ENCODE data around the gene SEMA3B.
"Not testable (repeated sequence)": the region's sequence is repeated elsewhere in the genome, so short reads cannot be mapped to it uniquely, and the experiment has no call there.

SEMA3B gene

GRCh38 chr3:50268703-50269451, at the start of gene SEMA3B:
Gene SEMA3B (plus strand): TSS chr3:50269147. CDS start chr3:50269241, 94 bp downstream.
- DNase-seq = peak; percentile 14

DNA sequence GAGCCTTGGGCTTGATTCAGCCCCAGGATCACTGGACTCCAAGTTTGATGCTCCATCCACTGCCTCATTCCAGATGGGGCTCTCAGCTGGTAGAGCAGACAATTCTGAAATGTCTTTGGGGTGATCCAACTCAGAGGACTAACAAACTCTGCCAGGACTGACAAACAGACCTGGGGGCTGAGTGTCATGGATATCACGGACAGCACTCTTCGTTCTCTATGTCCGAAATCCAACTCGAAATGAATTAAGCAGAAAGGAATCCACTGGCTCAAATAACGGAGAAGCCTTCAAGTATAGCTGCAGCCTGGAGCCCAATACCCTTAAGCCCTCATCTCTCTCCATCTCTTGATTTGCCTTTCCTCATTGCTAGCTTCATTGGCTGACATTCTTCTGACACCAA, 49.7 kb upstream of the SEMA3B start:
- no peak for DNase-seq

GRCh38 chr3:50220109-50220508, 48.8 kb upstream of the SEMA3B start:
- DNase-seq = no peak

DNA sequence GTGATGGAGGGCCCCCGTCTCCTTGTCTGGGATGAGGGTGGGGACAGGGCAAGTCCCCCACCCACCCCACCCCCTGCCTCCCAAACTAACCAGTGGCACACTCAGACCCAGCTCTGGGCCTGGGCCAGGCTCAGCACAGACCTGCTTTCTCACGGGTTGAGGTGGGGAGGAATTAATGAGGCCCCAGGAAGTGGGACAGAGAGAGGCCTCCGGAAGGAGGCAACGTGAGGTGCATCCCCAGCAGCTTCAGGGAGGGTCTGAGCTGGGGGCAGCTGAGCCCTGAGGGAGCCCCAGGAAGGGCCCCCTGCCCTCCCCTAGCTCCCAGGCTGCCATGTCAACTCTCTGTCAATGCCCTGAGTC, 47.9 kb upstream of the SEMA3B start:
- DNase-seq = no peak

GRCh38 chr3:50221411-50222168, 47.4 kb upstream of the SEMA3B start:
- DNase-seq = no peak

DNA sequence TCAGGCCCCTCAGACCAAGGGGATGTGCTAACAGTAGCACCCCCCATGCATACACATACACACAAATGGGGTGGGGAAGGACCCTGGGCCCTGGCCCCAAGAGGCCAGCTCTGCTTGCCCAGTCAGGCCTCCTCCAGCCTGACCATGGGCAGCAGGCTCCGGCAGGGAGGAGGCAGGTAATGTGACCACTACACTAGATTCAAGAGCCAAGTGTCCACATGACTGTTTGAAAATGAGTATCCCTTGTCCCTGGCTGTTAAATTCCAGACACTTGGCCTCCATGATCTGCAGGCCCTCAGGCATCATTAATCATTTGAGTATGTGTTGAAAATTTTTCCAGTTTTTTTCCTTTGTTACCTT, 46.8 kb upstream of the SEMA3B start:
- no peak for DNase-seq

GRCh38 chr3:50224639-50225038, 44.3 kb upstream of the SEMA3B start:
- no peak for DNase-seq

GRCh38 chr3:50226888-50227389, 42.0 kb upstream of the SEMA3B start:
- DNase-seq = peak; percentile 56

GRCh38 chr3:50227390-50228183, 41.4 kb upstream of the SEMA3B start:
- peak; percentile 93 for DNase-seq

DNA sequence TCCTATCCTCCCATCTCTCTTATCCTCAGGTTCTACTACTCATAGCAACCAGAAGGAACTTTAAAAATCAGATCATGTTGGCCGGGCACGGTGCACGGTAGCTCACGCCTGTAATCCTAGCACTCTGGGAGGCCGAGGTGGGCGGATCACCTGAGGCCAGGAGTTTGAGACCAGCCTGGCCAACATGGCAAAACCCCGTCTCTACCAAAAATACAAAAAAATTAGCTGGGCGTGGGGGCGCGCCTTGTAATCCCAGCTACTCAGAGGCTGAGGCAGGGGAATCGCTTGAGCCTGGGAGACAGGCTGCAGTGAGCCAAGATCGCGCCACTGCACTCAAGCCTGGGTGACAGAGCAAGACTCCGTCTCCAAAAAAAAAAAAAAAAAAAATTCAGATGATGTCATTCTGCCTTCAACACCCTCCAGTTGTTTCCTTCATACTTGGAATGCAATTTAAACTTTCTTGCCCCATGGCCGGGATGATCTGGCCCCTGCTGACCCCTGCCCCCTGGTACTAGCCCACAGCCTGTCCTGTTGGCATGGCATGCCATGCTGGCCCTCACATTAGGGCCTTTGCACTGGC, 40.7 kb upstream of the SEMA3B start:
- DNase-seq = not testable (repeated sequence)

GRCh38 chr3:50229490-50229889, 39.5 kb upstream of the SEMA3B start:
- DNase-seq = no peak

DNA sequence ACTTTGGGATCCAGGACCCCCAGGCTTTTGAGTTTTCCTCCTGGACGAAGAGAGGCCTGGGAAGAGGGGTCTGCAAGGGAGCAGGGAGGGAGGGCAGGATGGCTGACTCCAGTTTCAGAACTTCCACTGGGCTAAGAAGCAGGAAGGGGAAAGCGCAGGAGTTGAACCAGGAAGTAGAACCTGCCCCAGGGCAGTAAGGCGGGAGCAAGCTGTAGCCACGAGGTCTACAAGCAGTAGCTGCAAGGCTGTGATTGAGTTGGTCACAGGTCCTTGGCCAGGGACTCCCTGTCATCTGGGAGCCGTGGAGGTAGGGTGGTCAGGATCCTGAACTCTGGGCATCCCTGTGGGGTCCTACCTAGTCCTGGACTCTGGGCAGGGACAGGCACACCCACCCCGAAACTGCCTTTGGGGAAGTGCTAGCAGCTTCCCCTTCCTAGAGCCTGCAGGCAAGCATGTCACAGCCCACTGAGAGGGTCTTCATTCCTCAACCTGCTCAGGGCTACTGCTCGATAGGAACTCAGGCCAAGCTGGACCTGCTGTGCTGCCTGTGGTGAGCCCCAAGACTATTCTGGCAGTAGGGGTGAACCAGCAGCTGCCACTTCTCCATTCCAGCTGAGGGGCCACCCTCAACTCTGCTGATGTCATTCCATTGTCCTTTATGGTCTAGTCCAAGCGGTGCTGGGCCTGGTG, 38.7 kb upstream of the SEMA3B start:
- DNase-seq = no peak

GRCh38 chr3:50230794-50231125, 38.2 kb upstream of the SEMA3B start:
- DNase-seq = no peak

DNA sequence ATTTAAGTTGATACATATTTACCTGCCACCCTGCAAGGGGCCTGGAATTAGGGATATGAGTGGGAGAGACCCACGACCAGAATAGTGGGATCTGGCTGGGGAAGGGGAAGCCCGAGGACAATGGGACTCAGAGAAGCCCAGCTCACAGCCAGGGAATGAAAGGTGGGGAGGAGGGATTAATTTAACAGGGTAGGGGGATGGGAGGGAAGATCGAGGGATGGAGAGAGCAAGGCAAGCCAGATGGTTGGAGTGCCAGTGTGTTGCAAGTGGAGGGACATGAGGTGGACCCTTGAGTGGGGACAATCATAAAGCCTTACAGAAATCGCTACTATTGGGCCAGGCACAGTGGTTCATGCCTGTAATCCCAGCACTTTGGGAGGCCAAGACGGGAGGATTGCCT, 37.4 kb upstream of the SEMA3B start:
- no peak for DNase-seq

DNA sequence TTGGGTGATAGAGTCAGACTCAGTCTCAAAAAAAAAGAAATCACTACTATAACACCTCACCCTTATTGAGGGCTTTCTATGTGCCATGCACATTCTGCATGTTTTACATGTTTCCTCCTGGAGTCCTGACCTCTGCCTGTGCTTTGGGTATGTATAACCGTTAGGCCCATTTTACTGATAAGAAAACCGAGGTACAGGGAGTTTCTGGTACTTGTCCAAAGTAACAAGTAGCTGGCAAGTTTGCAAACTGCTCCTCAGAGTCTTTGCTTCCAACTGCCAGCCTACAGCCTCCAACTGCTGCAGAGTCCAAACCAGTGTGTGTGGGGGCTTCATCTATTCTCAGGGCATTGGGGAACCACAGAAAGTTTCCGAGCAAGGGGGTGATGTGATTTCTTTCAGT, 36.6 kb upstream of the SEMA3B start:
- peak; percentile 81 for DNase-seq

DNA sequence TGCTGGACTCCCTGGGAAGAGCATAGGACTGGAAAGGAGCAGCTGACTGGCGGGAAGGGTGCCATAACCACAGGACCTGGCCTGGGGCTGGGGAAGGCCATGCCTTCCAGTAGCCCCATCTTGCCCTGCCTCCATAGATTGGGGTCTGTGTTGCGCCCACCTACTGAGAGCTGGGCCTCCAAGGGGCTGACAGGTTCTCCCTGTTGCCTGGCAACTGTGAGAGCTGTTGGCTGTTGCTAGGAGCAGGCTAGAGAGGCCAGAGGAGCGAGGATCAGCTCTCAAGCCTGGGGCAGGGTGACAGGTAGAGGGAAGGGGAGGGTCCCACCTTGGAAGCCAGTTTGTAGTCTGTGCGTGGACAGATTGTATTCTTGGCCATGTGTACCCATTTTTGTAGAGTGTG, 35.8 kb upstream of the SEMA3B start:
- no peak for DNase-seq

GRCh38 chr3:50235716-50236483, 33.0 kb upstream of the SEMA3B start, which contains the start of gene GNAI2:
Gene GNAI2 (plus strand): TSS chr3:50236204. CDS start chr3:50236336, 132 bp downstream.
- DNase-seq = peak; percentile 98

DNA sequence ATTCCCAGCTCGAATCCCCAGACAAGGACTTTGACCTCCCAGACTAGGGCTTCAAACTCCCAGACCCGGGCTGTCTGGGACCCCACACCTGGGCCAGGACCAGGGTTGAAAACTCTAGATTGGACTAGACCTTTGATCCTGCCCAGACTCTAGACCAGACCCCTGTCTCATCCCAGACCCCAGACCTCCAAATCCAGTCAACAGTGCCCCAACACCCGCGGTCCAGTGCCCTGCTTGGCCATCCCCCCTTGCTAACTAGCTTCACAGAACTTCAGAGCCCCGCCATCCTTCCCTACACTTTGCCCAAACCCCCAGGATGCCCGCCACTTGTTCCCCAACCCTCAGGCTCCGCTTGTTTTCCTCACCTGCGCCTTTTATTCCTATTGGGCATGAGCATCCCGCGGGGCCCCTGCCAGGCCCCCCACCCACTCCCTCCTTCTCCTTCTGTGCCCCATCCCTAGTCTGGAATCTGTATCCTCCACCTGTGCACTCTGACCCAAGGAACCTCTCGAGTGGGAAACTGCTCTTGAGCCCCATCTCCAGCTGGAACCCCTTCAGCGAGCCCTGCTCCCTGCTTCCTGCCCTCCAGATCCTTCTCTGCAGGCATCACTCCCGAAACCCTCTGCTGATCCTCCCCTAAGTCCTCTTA, 32.3 kb upstream of the SEMA3B start:
- no peak for DNase-seq

- peak; percentile 40 for DNase-seq
Measured at GRCh38 chr3:50237133-50237651, 31.8 kb upstream of the SEMA3B start.

DNA sequence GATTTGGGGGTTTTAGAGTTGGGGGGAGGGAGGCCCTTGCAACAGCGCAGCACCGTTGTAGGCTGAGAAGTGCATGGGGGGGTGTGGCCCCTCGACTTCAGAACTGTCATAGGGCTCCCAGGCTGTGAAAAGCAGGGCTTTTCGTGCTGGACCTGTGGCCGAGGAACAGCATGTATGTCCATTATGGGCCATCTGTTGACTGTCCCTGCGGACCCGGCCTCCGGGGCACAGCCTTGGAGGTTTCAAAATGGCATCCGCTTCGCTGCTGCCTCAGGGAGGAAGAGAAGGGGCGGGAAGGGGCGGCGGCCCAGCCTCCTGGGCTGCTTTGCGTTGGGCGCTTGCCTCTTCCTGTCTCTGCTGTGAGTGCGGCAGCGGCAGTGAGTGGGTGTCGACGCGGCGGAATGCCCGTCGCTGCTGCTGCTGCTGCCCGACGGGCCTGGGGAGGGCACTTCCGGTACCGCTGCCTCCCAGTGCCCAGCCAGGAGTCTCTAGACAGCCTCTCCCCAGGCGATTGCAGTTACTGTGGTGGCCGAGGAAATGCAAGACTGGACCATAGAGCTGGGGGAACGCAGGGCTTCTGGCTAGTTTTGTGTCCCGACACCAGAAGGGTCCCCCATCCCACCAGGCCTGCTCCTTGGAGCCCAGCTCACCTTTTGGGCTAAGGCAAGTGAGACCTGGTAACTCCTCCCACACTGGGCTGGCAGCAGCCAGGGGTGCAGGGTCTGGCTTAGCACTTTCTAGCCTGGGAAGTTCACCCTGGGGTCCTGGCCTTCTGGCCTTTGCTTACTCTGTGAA, 31.0 kb upstream of the SEMA3B start:
- DNase-seq = peak; percentile 87

All from hematopoietic multipotent progenitor cell treated with erythropoietin and hydrocortisone succinate and interleukin-3 and kit ligand, for 8 days (in vitro differentiated cells).